AG09309 (cell line): ENCODE data around the gene COQ10A.
"Not testable (repeated sequence)": the region's sequence is repeated elsewhere in the genome, so short reads cannot be mapped to it uniquely, and the experiment has no call there.

ENCODE experiments used
- DNase-seq: peaks from one replicate; pipeline ENCODE4 v3.0.0-alpha.2; 2010; ENCODE audit warnings: low read depth
- H3K4me3 ChIP-seq: 2 replicates; pipeline ENCODE4 v1.5.1; 2011; ENCODE audit warnings: mild to moderate bottlenecking, low read depth, low read length, moderate library complexity; ENCODE audit not compliant: control insufficient read depth
- CTCF ChIP-seq: IDR thresholded peaks from 2 replicates; pipeline ENCODE4 v1.5.1; 2011; ENCODE audit warnings: mild to moderate bottlenecking, low read depth, low read length, inconsistent platforms; ENCODE audit not compliant: insufficient read depth, control insufficient read depth; ENCODE audit errors: missing control alignments

COQ10A gene

GRCh38 chr12:56274299-56274698 is 7.6 kb downstream of the COQ10A start:
- H3K4me3 ChIP-seq = no peak overlapping the region
- no peak for DNase-seq
- TF ChIP-seq CTCF = no peak

- no peak for TF ChIP-seq CTCF
- no peak for DNase-seq
- H3K4me3 ChIP-seq = no peak overlapping the region
Observed at GRCh38 chr12:56278905-56279304, 12.2 kb downstream of the COQ10A start.

GRCh38 chr12:56280849-56281248 is 14.1 kb downstream of the COQ10A start:
- no peak for TF ChIP-seq CTCF
- no peak overlapping the region for H3K4me3 ChIP-seq
- no peak for DNase-seq

- DNase-seq = no peak
- no peak overlapping the region for H3K4me3 ChIP-seq
- TF ChIP-seq CTCF = no peak
Observed at GRCh38 chr12:56282030-56282429, 15.3 kb downstream of the COQ10A start.

GRCh38 chr12:56282579-56282978 is 15.8 kb downstream of the COQ10A start:
- no peak for DNase-seq
- no peak overlapping the region for H3K4me3 ChIP-seq
- TF ChIP-seq CTCF = no peak

- not testable (repeated sequence) for H3K4me3 ChIP-seq, DNase-seq
Observed at GRCh38 chr12:56284263-56284662, 17.5 kb downstream of the COQ10A start.

- no peak for DNase-seq
- H3K4me3 ChIP-seq = no peak overlapping the region
- TF ChIP-seq CTCF = no peak
Observed at GRCh38 chr12:56286044-56286830, 19.5 kb downstream of the COQ10A start.
